A549 (cell line): ENCODE data around the gene CEP164. TPM values are rescaled to one million over a fixed set of nuclear protein-coding genes. Genes with fewer than 3 reads are reported as not detected.

Source experiments
- ATAC-seq, 2 experiments: fragments of 200-7000 bp in 1 of 2; fragments of >200 bp in 1 of 2; cut with Nextera tagmentation in 1 of 2; cut with Tn5 transposase in 1 of 2; 3 replicates each; pipeline versions ENCODE4 v1.8.0 to v1.9.1; 2018 to 2020; ENCODE audit warnings: mild to moderate bottlenecking in 1 of 2, moderate library complexity in 1 of 2
- CTCF ChIA-PET: fragments of 300-600 bp; sonication (Branson Sonifier 250); formaldehyde crosslinking; extraction: SDS; loops from one replicate; lab custom pipeline; 2021; ENCODE audit warnings: antibody characterized with exemption, inconsistent platforms; lab: Yijun Ruan, JAX
- POLR2A ChIA-PET: fragments of 350-600 bp; formaldehyde crosslinking; extraction: SDS; loops from one replicate; lab custom pipeline; 2021; ENCODE audit warnings: antibody characterized with exemption, inconsistent platforms; lab: Yijun Ruan, JAX
- DNase-seq, 2 experiments: peaks; one replicate each; pipeline versions ENCODE4 v3.0.0 to v3.0.0-alpha.2; 2011 to 2016; ENCODE audit warnings: low read depth in 1 of 2, low spot score in 1 of 2
- FAIRE-seq: peaks from 2 replicates; lab custom pipeline; 2011; peaks lifted over from hg19 to GRCh38; lab: Jason Lieb, UNC
- H3K27ac ChIP-seq, 2 experiments: fragments of >200 bp; sonication (Bioruptor Twin); formaldehyde crosslinking; 3 replicates each; pipeline ENCODE4 v1.5.1; 2016 to 2017
- H3K4me1 ChIP-seq: fragments of >200 bp; sonication (Bioruptor Twin); formaldehyde crosslinking; 3 replicates; pipeline ENCODE4 v1.6.1; 2016
- H3K4me2 ChIP-seq: fragments of >200 bp; sonication (Bioruptor Twin); formaldehyde crosslinking; 3 replicates; pipeline ENCODE4 v1.6.1; 2016
- H3K4me3 ChIP-seq: fragments of >200 bp; sonication (Bioruptor Twin); formaldehyde crosslinking; 3 replicates; pipeline ENCODE4 v1.5.1; 2016
- H3K9me3 ChIP-seq: fragments of >200 bp; sonication (Bioruptor Twin); formaldehyde crosslinking; 3 replicates; pipeline ENCODE4 v1.6.1; 2016
- CHD4 ChIP-seq: fragments of 200-600 bp; sonication (generic); IDR thresholded peaks from 2 replicates; pipeline ENCODE4 v1.6.1; 2016; ENCODE audit warnings: antibody characterized with exemption, mild to moderate bottlenecking, borderline replicate concordance
- CTCF ChIP-seq: fragments of >200 bp; sonication (Bioruptor Twin); formaldehyde crosslinking; IDR thresholded peaks from 3 replicates; pipeline ENCODE4 v1.5.1; 2016
- E2F6 ChIP-seq: IDR thresholded peaks from 2 replicates; pipeline ENCODE4 v1.6.1; 2012; ENCODE audit warnings: low read depth, borderline replicate concordance
- EHMT2 ChIP-seq: fragments of 200-600 bp; sonication (generic); IDR thresholded peaks from 2 replicates; pipeline ENCODE4 v1.6.1; 2016; ENCODE audit warnings: antibody characterized with exemption, low read depth, mild to moderate bottlenecking, moderate library complexity
- ESRRA ChIP-seq: fragments of 150-350 bp; IDR thresholded peaks from 2 replicates; pipeline ENCODE4 v1.6.1; 2014; ENCODE audit warnings: mild to moderate bottlenecking, low read length, borderline replicate concordance
- FOSB ChIP-seq: fragments of 250-450 bp; sonication (Bioruptor Pico); IDR thresholded peaks from 2 replicates; pipeline ENCODE4 v1.5.0; 2020; ENCODE audit warnings: mild to moderate bottlenecking, moderate library complexity
- FOXS1 ChIP-seq: fragments of 250-450 bp; sonication (Bioruptor Pico); IDR thresholded peaks from 2 replicates; pipeline ENCODE4 v1.5.0; 2020; ENCODE audit warnings: mild to moderate bottlenecking, moderate library complexity
- HEYL ChIP-seq: fragments of 250-450 bp; sonication (Bioruptor Pico); IDR thresholded peaks from 2 replicates; pipeline ENCODE4 v1.8.0; 2021; ENCODE audit warnings: mild to moderate bottlenecking, moderate library complexity
- JUN ChIP-seq, 2 experiments: fragments of >200 bp; sonication (Bioruptor Twin); formaldehyde crosslinking; IDR thresholded peaks; 2 replicates in 1 of 2; 3 replicates in 1 of 2; pipeline ENCODE4 v1.6.1; 2016 to 2017
- JUNB ChIP-seq: fragments of >200 bp; sonication (Bioruptor Twin); formaldehyde crosslinking; IDR thresholded peaks from 2 replicates; pipeline ENCODE4 v1.6.1; 2016
- KDM1A ChIP-seq: fragments of 200-600 bp; sonication (generic); IDR thresholded peaks from 2 replicates; pipeline ENCODE4 v1.6.1; 2016; ENCODE audit warnings: low read depth, mild to moderate bottlenecking
- KDM5A ChIP-seq: fragments of 200-600 bp; sonication (generic); IDR thresholded peaks from 2 replicates; pipeline ENCODE4 v1.6.1; 2016; ENCODE audit warnings: antibody characterized with exemption, mild to moderate bottlenecking
- NPAS2 ChIP-seq: fragments of 250-450 bp; sonication (Bioruptor Pico); IDR thresholded peaks from 2 replicates; pipeline ENCODE4 v1.8.0; 2022; ENCODE audit warnings: mild to moderate bottlenecking, moderate library complexity, borderline replicate concordance
- PBX3 ChIP-seq: IDR thresholded peaks from 2 replicates; pipeline ENCODE4 v1.6.1; 2012
- RAD21 ChIP-seq, 2 experiments: fragments of >200 bp in 1 of 2; sonication (Bioruptor Twin) in 1 of 2; formaldehyde crosslinking in 1 of 2; IDR thresholded peaks in 1 of 2; conservative IDR thresholded peaks in 1 of 2; 2 replicates in 1 of 2; 3 replicates in 1 of 2; pipeline ENCODE4 v1.6.1; 2012 to 2018; ENCODE audit warnings: inconsistent platforms in 1 of 2
- SREBF2 ChIP-seq: fragments of 450-650 bp; IDR thresholded peaks from 2 replicates; pipeline ENCODE4 v1.6.1; 2014; ENCODE audit warnings: mild to moderate bottlenecking, moderate library complexity
- ZC3H11A ChIP-seq: fragments of 450-650 bp; IDR thresholded peaks from 2 replicates; pipeline ENCODE4 v1.6.1; 2014; ENCODE audit warnings: antibody characterized with exemption, mild to moderate bottlenecking
- ZNF302 ChIP-seq: fragments of 250-450 bp; sonication (Bioruptor Pico); IDR thresholded peaks from 2 replicates; pipeline ENCODE4 v1.9.0; 2021; ENCODE audit warnings: inconsistent platforms, mild to moderate bottlenecking, moderate library complexity
- ZSCAN20 ChIP-seq: fragments of 250-450 bp; sonication (Bioruptor Pico); IDR thresholded peaks from 2 replicates; pipeline ENCODE4 v1.8.0; 2022; ENCODE audit warnings: mild to moderate bottlenecking, moderate library complexity
- WGBS: methylation state at CpG from one replicate; pipeline ENCODE4 v1.1.6; 2017; ENCODE audit errors: missing lambda C conversion rate; 5-methylcytosine and 5-hydroxymethylcytosine counted together
- polyA plus RNA-seq, 4 experiments: library from polyadenylated mRNA; depleted of rRNA in 3 of 4; stranded (reverse); fragments of >200 nt; fragmentation: RNase III in 1 of 4; extraction: RNeasy Plus Mini Kit Qiagen cat#74134 plus additional on column Dnase treatment in 1 of 4; gene quantifications; 2 replicates in 3 of 4; 3 replicates in 1 of 4; pipeline ENCODE4 v1.2.3, GENCODE V29; 2011 to 2017
- TF ChIP-seq, protein P1 (sequence below): fragments of >200 bp; sonication (Bioruptor Twin); formaldehyde crosslinking; IDR thresholded peaks from 2 replicates; pipeline ENCODE4 v1.6.1; 2016
- TF ChIP-seq, protein P2 (sequence below): fragments of 250-450 bp; sonication (Bioruptor Pico); IDR thresholded peaks from 2 replicates; pipeline ENCODE4 v1.5.0; 2020; ENCODE audit warnings: low read depth, mild to moderate bottlenecking, moderate library complexity
- TF ChIP-seq, protein P3 (sequence below): fragments of 150-350 bp; IDR thresholded peaks from 2 replicates; pipeline ENCODE4 v1.6.1; 2014; ENCODE audit warnings: low read depth, mild to moderate bottlenecking, low read length

CEP164 gene
- polyA plus RNA-seq, 2 of the 4 experiments (the other 2 are of a cell fraction): 17.4 to 19.6 TPM

GRCh38 chr11:117335399-117335798, 7.7 kb downstream of the CEP164 start:
- FAIRE-seq (no peak), ATAC-seq (no peak), DNase-seq (no peak)
- 94% methylated on average over 5 of the region's 5 CpGs for WGBS
- TF ChIP-seq ZSCAN20 (no peak), EHMT2 (no peak), PBX3 (no peak), KDM5A (no peak)
- TF ChIP-seq, protein P1, sequence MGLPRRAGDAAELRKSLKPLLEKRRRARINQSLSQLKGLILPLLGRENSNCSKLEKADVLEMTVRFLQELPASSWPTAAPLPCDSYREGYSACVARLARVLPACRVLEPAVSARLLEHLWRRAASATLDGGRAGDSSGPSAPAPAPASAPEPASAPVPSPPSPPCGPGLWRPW: no peak
- H3K4me2 ChIP-seq: no peak overlapping the region
- H3K4me1 ChIP-seq: no peaks in the 10 kb centered on the region
- ChIA-PET CTCF (interaction anchor here (0.6 to 1.7 kb wide), 3 partner anchors 9 to 482 kb away, joined by 3 to 6 read pairs (median 3); no protein-coding TSS in a partner anchor), POLR2A (no interaction called here)
- no peaks in the 10 kb centered on the region for H3K9me3 ChIP-seq
- no peak overlapping the region for H3K27ac ChIP-seq
- no peak overlapping the region for H3K4me3 ChIP-seq

DNA sequence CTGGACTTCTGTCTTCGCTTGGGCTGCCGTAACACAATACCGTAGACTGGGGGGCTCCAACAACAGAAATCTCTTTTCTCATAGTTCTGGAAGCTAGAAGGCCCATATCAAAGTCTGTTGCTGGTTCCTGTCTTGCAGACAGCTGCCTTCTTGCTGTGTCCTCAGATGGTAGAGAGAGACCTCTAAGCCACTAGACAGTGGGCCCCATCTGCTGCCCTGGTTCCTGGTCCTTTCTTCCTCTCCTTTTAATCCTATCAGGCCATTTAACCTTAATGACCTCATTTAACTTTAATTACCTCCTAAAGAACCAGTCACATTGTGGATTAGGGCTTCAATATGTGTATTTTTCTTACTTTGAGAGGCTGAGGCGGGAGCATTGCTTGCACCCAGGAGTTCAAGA, 9.4 kb downstream of the CEP164 start:
- no peak for FAIRE-seq
- H3K27ac ChIP-seq: no peak overlapping the region
- ChIA-PET CTCF (interaction anchor here (1.7 kb wide), 1 partner anchor 480 kb away, joined by 6 read pairs; no protein-coding TSS in a partner anchor), POLR2A (no interaction called here)
- TF ChIP-seq KDM1A: no peak
- TF ChIP-seq NPAS2: no peak
- TF ChIP-seq E2F6: no peak
- TF ChIP-seq, protein P2, sequence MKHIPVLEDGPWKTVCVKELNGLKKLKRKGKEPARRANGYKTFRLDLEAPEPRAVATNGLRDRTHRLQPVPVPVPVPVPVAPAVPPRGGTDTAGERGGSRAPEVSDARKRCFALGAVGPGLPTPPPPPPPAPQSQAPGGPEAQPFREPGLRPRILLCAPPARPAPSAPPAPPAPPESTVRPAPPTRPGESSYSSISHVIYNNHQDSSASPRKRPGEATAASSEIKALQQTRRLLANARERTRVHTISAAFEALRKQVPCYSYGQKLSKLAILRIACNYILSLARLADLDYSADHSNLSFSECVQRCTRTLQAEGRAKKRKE: no peak
- TF ChIP-seq, protein P3, sequence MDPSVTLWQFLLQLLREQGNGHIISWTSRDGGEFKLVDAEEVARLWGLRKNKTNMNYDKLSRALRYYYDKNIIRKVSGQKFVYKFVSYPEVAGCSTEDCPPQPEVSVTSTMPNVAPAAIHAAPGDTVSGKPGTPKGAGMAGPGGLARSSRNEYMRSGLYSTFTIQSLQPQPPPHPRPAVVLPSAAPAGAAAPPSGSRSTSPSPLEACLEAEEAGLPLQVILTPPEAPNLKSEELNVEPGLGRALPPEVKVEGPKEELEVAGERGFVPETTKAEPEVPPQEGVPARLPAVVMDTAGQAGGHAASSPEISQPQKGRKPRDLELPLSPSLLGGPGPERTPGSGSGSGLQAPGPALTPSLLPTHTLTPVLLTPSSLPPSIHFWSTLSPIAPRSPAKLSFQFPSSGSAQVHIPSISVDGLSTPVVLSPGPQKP: no peak
- H3K9me3 ChIP-seq: no peaks in the 10 kb centered on the region
- no peak overlapping the region for H3K4me2 ChIP-seq
- H3K4me3 ChIP-seq: no peak overlapping the region
- ATAC-seq: no peak
- WGBS: 95% methylated on average over 4 of the region's 4 CpGs
- DNase-seq: no peak
- H3K4me1 ChIP-seq: no peaks in the 10 kb centered on the region

DNA sequence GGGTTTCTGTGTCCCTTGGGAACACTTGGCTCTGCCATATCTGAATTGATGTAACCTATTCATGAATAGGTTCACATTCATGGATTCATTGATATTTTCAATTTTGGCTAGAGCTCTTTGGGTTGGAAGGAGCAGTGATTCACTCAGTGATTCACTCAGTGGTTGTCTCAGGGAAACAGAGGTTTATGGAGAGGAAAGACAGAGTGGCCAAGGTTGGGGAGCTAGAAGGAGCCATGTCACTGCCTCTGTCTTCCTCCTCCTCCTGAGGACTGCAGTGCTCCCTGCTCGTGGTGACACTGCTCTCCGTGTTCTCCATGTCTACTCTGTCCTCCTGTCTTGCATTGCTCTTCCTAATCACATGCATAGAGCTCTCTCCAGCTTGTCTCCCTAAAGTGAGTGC, 17.4 kb downstream of the CEP164 start:
- WGBS: 88% methylated on average over 2 of the region's 2 CpGs
- no peak for ATAC-seq

More for the DNA sequence above, 17.4 kb downstream of the CEP164 start:
- FAIRE-seq (no peak), DNase-seq (no peak)
- H3K4me1 ChIP-seq: no peaks in the 10 kb centered on the region
- H3K9me3 ChIP-seq: no peaks in the 10 kb centered on the region
- H3K27ac ChIP-seq: no peak overlapping the region
- no peak overlapping the region for H3K4me2 ChIP-seq
- CTCF ChIA-PET: interaction anchor here (0.8 to 1.5 kb wide), 2 partner anchors 9 kb away, joined by 3 to 6 read pairs; no protein-coding TSS in a partner anchor
- POLR2A ChIA-PET: no interaction called here
- H3K4me3 ChIP-seq: no peak overlapping the region
- TF ChIP-seq, protein P3: no peak
- TF ChIP-seq JUN (IDR thresholded peaks at IDR 0.05) (no peak), ESRRA (no peak), RAD21 (conservative IDR thresholded peaks at IDR 0.05 in 1 of 2, IDR thresholded peaks at IDR 0.05 in 1 of 2) (no peak), JUNB (no peak), FOSB (CRISPR knock-in tag) (no peak), ZSCAN20 (no peak), ZNF302 (CRISPR knock-in tag) (no peak), CTCF (no peak), HEYL (no peak), ZC3H11A (no peak), FOXS1 (CRISPR knock-in tag) (no peak), SREBF2 (no peak), CHD4 (no peak)
- TF ChIP-seq, all 56 proteins: peak for 0
